B cell (primary cell): ENCODE data around the gene PDZD7. TPM values are rescaled to one million over a fixed set of nuclear protein-coding genes. Genes with fewer than 3 reads are reported as not detected.

ENCODE experiments used
- ATAC-seq: fragments of 200-7000 bp; cut with Tn5 transposase; one replicate; pipeline ENCODE4 v1.10.0; 2021; ENCODE audit warnings: low read depth, mild to moderate bottlenecking, moderate number of reproducible peaks, moderate library complexity
- CTCF ChIA-PET: fragments of 350-600 bp; sonication (Branson Sonifier 250); formaldehyde crosslinking; loops from one replicate; lab custom pipeline; 2021; ENCODE audit warnings: antibody characterized with exemption, inconsistent platforms; lab: Charles Lee
- POLR2A ChIA-PET: fragments of 350-600 bp; sonication (Branson Sonifier 250); formaldehyde crosslinking; loops from one replicate; lab custom pipeline; 2021; ENCODE audit warnings: antibody characterized with exemption; lab: Charles Lee
- DNase-seq: peaks from one replicate; pipeline ENCODE4 v3.0.0; 2013
- H2AFZ ChIP-seq: 2 replicates; pipeline ENCODE4 v1.6.1; 2012; ENCODE audit warnings: mild to moderate bottlenecking, low read depth, low read length; ENCODE audit not compliant: insufficient read depth, poor library complexity, severe bottlenecking
- H3K27ac ChIP-seq, 2 donors: 1 replicate in 1 of 2; 2 replicates in 1 of 2; pipeline ENCODE4 v1.5.1; 2012 to 2013; ENCODE audit warnings: low read length in 2 of 2, mild to moderate bottlenecking in 2 of 2, moderate library complexity in 1 of 2
- H3K27me3 ChIP-seq, 4 experiments: fragments of 200-600 bp in 1 of 4; sonication (generic) in 1 of 4; replicated peaks in 1 of 4; 1 replicate in 2 of 4; 2 replicates in 2 of 4; pipeline versions ENCODE4 v1.6.1 to v1.7.0; 2013 to 2016; ENCODE audit warnings: low read length in 3 of 4, mild to moderate bottlenecking in 2 of 4, mixed read lengths in 1 of 4, moderate library complexity in 1 of 4; ENCODE audit not compliant: insufficient read depth in 4 of 4, control insufficient read depth in 3 of 4; ENCODE audit errors: control extremely low read depth in 1 of 4
- H3K36me3 ChIP-seq, 2 experiments: replicated peaks in 1 of 2; 1 replicate in 1 of 2; 2 replicates in 1 of 2; pipeline versions ENCODE4 v1.6.1 to v1.7.1; 2013; ENCODE audit warnings: low read length in 1 of 2; ENCODE audit not compliant: insufficient read depth in 2 of 2, control insufficient read depth in 1 of 2; ENCODE audit errors: control extremely low read depth in 1 of 2, extremely low read depth in 1 of 2
- H3K4me1 ChIP-seq, 2 donors: fragments of 200-600 bp in 1 of 2; sonication (generic) in 1 of 2; 1 replicate in 1 of 2; 2 replicates in 1 of 2; pipeline versions ENCODE4 v1.5.1 to v1.6.1; 2013 to 2017; ENCODE audit warnings: low read length in 2 of 2; ENCODE audit not compliant: control insufficient read depth in 2 of 2, insufficient read depth in 2 of 2
- H3K4me2 ChIP-seq: replicated peaks from 2 replicates; pipeline ENCODE3; 2012; ENCODE audit warnings: mild to moderate bottlenecking, low read depth, low read length; ENCODE audit not compliant: poor library complexity, severe bottlenecking
- H3K4me3 ChIP-seq, 5 experiments: fragments of 200-600 bp in 1 of 5; sonication (generic) in 1 of 5; 1 replicate in 3 of 5; 2 replicates in 2 of 5; pipeline versions ENCODE4 v1.5.1 to v1.7.0; 2011 to 2016; ENCODE audit warnings: low read length in 4 of 5, mild to moderate bottlenecking in 4 of 5, low read depth in 2 of 5, control low read depth in 1 of 5, moderate library complexity in 1 of 5; ENCODE audit not compliant: insufficient read depth in 1 of 5; ENCODE audit errors: control extremely low read depth in 1 of 5, extremely low read depth in 1 of 5
- H3K79me2 ChIP-seq: fragments of 200-600 bp; sonication (generic); one replicate; pipeline ENCODE4 v1.6.0; 2016; ENCODE audit warnings: low read length; ENCODE audit not compliant: control insufficient read depth, insufficient read depth
- H3K9ac ChIP-seq: fragments of 200-600 bp; sonication (generic); 2 replicates; pipeline ENCODE4 v1.6.1; 2017; ENCODE audit warnings: mild to moderate bottlenecking, low read length, moderate library complexity
- H3K9me3 ChIP-seq, 3 donors: one replicate each; pipeline versions ENCODE4 v1.6.1 to v1.7.1; 2013; ENCODE audit warnings: low read length in 2 of 3; ENCODE audit not compliant: control insufficient read depth in 2 of 3, insufficient read depth in 1 of 3; ENCODE audit errors: control extremely low read depth in 1 of 3
- H4K20me1 ChIP-seq: 2 replicates; pipeline ENCODE4 v1.6.0; 2012; ENCODE audit warnings: mild to moderate bottlenecking, low read length; ENCODE audit not compliant: insufficient read depth, control insufficient read depth, poor library complexity, severe bottlenecking
- H3K27ac Mint-ChIP-seq: one replicate; pipeline ENCODE4 v1.8.0; 2021; ENCODE audit warnings: mixed read lengths
- H3K27me3 Mint-ChIP-seq: one replicate; pipeline ENCODE4 v1.8.0; 2021; ENCODE audit warnings: mixed read lengths
- H3K4me1 Mint-ChIP-seq: one replicate; pipeline ENCODE4 v1.8.0; 2021; ENCODE audit warnings: mixed read lengths
- H3K4me3 Mint-ChIP-seq: one replicate; pipeline ENCODE4 v1.8.0; 2021; ENCODE audit warnings: mixed read lengths
- H3K9me3 Mint-ChIP-seq: one replicate; pipeline ENCODE4 v1.8.0; 2022; ENCODE audit warnings: mixed read lengths; ENCODE audit not compliant: insufficient read depth
- EZH2 ChIP-seq: IDR thresholded peaks from 2 replicates; pipeline ENCODE4 v1.6.1; 2012; ENCODE audit warnings: borderline replicate concordance, low read depth, mild to moderate bottlenecking, moderate library complexity, low read length; ENCODE audit not compliant: insufficient read depth, poor library complexity, severe bottlenecking
- WGBS: methylation state at CpG from one replicate; pipeline ENCODE4 v1.1.5; 2013; ENCODE audit warnings: missing lambda C conversion rate; ENCODE audit not compliant: insufficient coverage; 5-methylcytosine and 5-hydroxymethylcytosine counted together
- intact Hi-C: fragments of 100-400 bp; cut with micrococcal nuclease; formaldehyde crosslinking; loops from one replicate; pipeline ENCODE4 v1.10.0; 2022
- polyA plus RNA-seq: library from polyadenylated mRNA; depleted of rRNA; stranded (reverse); fragments of >200 nt; gene quantifications from 2 replicates; pipeline ENCODE4 v1.2.3, GENCODE V29; 2012
- total RNA-seq, 2 donors: library from RNA; stranded (reverse); fragments of 120-200 nt in 1 of 2; gene quantifications; 1 replicate in 1 of 2; 2 replicates in 1 of 2; pipeline versions ENCODE4 v1.2.3 to v1.2.4, GENCODE V29; 2013 to 2022
- TF ChIP-seq, protein P1 (sequence below): fragments of 200-600 bp; IDR thresholded peaks from one replicate; pipeline ENCODE4 v1.8.0; 2022; ENCODE audit warnings: antibody characterized with exemption, mild to moderate bottlenecking

Gene PDZD7
- total and polyA plus RNA-seq, 2 donors (not counting 1 experiment from before 2014, with no cell fraction given): 0.64 to 0.69 TPM

GRCh38 chr10:101076630-101077029, 45.7 kb upstream of the PDZD7 start:
- peaks cover 15% of the 10 kb centered on the region for H3K4me1 Mint-ChIP-seq
- ATAC-seq (no peak), DNase-seq (no peak)
- no peak overlapping the region for H3K9ac ChIP-seq
- no peaks in the 10 kb centered on the region for H3K79me2 ChIP-seq
- ChIA-PET POLR2A (no interaction called here), CTCF (interaction anchor here (0.7 to 3.3 kb wide), 6 partner anchors 11 to 66 kb away, joined by 3 to 15 read pairs (median 4); no protein-coding TSS in a partner anchor)
- intact Hi-C loops: no loop called here
- no peak overlapping the region for H3K4me2 ChIP-seq
- H3K4me1 ChIP-seq: peaks cover 14 to 22% of the 10 kb centered on the region in 2 donors
- peaks cover 53% of the 10 kb centered on the region for H3K27me3 Mint-ChIP-seq
- H3K27me3 ChIP-seq: peaks cover 0 to 54% (median 26%) of the 10 kb centered on the region in 4 experiments
- H3K27ac ChIP-seq: no peak overlapping the region
- H3K4me3 ChIP-seq: no peak overlapping the region
- no peak for TF ChIP-seq EZH2
- TF ChIP-seq, protein P1, sequence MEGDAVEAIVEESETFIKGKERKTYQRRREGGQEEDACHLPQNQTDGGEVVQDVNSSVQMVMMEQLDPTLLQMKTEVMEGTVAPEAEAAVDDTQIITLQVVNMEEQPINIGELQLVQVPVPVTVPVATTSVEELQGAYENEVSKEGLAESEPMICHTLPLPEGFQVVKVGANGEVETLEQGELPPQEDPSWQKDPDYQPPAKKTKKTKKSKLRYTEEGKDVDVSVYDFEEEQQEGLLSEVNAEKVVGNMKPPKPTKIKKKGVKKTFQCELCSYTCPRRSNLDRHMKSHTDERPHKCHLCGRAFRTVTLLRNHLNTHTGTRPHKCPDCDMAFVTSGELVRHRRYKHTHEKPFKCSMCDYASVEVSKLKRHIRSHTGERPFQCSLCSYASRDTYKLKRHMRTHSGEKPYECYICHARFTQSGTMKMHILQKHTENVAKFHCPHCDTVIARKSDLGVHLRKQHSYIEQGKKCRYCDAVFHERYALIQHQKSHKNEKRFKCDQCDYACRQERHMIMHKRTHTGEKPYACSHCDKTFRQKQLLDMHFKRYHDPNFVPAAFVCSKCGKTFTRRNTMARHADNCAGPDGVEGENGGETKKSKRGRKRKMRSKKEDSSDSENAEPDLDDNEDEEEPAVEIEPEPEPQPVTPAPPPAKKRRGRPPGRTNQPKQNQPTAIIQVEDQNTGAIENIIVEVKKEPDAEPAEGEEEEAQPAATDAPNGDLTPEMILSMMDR: no peak
- H3K4me3 Mint-ChIP-seq: no peak overlapping the region
- H2AFZ ChIP-seq: no peak overlapping the region
- no peaks in the 10 kb centered on the region for H3K9me3 Mint-ChIP-seq
- H3K36me3 ChIP-seq: no peaks in the 10 kb centered on the region
- WGBS: 94% methylated on average over 3 of the region's 5 CpGs
- no peaks in the 10 kb centered on the region for H4K20me1 ChIP-seq
- peaks cover 0 to 7% (median 0%) of the 10 kb centered on the region in 3 donors for H3K9me3 ChIP-seq
- no peak overlapping the region for H3K27ac Mint-ChIP-seq

DNA sequence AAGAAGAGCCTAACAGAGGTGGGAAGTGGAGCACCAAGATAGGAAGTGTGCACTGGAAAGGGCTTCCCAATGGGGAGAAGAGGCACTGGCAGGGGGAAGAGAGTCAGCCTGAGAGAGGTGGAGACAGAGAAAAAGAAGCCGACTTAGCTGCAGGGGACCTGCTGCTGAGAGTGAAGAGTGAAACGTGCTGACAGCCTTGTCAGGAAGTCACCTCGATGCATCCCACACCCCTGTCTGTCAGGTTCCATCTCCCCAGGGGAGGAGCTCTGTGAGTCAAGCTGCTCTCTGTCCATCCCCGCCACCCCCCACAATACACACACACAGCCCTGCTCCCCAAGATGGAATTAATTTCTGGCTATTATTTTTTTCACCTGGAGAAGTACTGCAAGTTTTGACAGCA, 44.8 kb upstream of the PDZD7 start:
- Histone ChIP-seq H4K20me1 (no peaks in the 10 kb centered on the region), H3K9ac (no peak overlapping the region), H3K79me2 (no peaks in the 10 kb centered on the region), H3K27me3 (peaks cover 0 to 45% (median 24%) of the 10 kb centered on the region in 4 experiments), H3K27ac (no peak overlapping the region), H3K36me3 (no peaks in the 10 kb centered on the region), H2AFZ (no peak overlapping the region), H3K9me3 (peaks cover 0 to 8% (median 0%) of the 10 kb centered on the region in 3 donors), H3K4me1 (peaks cover 22 to 31% of the 10 kb centered on the region in 2 donors), H3K4me3 (no peak overlapping the region), H3K4me2 (no peak overlapping the region)
- POLR2A ChIA-PET: no interaction called here
- no peak for TF ChIP-seq EZH2
- TF ChIP-seq, protein P1: no peak
- peaks cover 24% of the 10 kb centered on the region for H3K4me1 Mint-ChIP-seq
- WGBS: no CpG with 5 or more reads among the region's 4 CpGs
- H3K9me3 Mint-ChIP-seq: no peaks in the 10 kb centered on the region
- H3K27ac Mint-ChIP-seq: no peak overlapping the region
- intact Hi-C loops: no loop called here
- ATAC-seq (no peak), DNase-seq (no peak)
- CTCF ChIA-PET: interaction anchor here (0.7 to 3.3 kb wide), 8 partner anchors 9 to 67 kb away, joined by 3 to 15 read pairs (median 4); no protein-coding TSS in a partner anchor
- H3K27me3 Mint-ChIP-seq: peaks cover 44% of the 10 kb centered on the region
- no peak overlapping the region for H3K4me3 Mint-ChIP-seq
